HEK293 (cell line): ENCODE results near the gene H3-3A.

Experiments used
- CTCF ChIA-PET: fragments of 350-600 bp; formaldehyde crosslinking; extraction: SDS; loops from one replicate; lab custom pipeline; 2021; ENCODE audit warnings: antibody characterized with exemption; lab: Yijun Ruan, JAX
- POLR2A ChIA-PET: fragments of 300-600 bp; formaldehyde crosslinking; extraction: SDS; loops from one replicate; lab custom pipeline; 2020; ENCODE audit warnings: antibody characterized with exemption, inconsistent platforms; lab: Yijun Ruan, JAX
- H3K27ac ChIP-seq: fragments of 200-500 bp; sonication (Bioruptor generic); 2 replicates; pipeline ENCODE4 v1.5.1; 2014; ENCODE audit warnings: low read depth, low read length, control low read depth, inconsistent platforms; ENCODE audit errors: extremely low read depth
- H3K36me3 ChIP-seq, 2 experiments: fragments of 200-500 bp in 1 of 2; sonication (Bioruptor generic) in 1 of 2; 1 replicate in 1 of 2; 2 replicates in 1 of 2; pipeline ENCODE4 v1.5.1; 2014 to 2017; ENCODE audit warnings: inconsistent platforms in 2 of 2, low read length in 2 of 2; ENCODE audit not compliant: control insufficient read depth in 2 of 2, insufficient read depth in 1 of 2
- H3K4me1 ChIP-seq: fragments of 200-500 bp; sonication (Bioruptor generic); 2 replicates; pipeline ENCODE4 v1.5.1; 2014; ENCODE audit warnings: mild to moderate bottlenecking, low read length, inconsistent platforms; ENCODE audit not compliant: control insufficient read depth, insufficient read depth
- H3K4me3 ChIP-seq: 2 replicates; pipeline ENCODE4 v1.5.1; 2011; ENCODE audit warnings: low read depth, mild to moderate bottlenecking, control low read depth, low read length, moderate library complexity
- H3K9me3 ChIP-seq: fragments of 200-500 bp; sonication (Bioruptor generic); 2 replicates; pipeline ENCODE4 v1.5.1; 2014; ENCODE audit warnings: low read depth, low read length, inconsistent platforms; ENCODE audit not compliant: control insufficient read depth, insufficient read depth
- AEBP2 ChIP-seq: fragments of 450-650 bp; formaldehyde crosslinking; IDR thresholded peaks from 2 replicates; pipeline ENCODE4 v1.5.1; 2016; ENCODE audit warnings: missing biosample characterization, missing genetic modification characterization, borderline replicate concordance
- BCL11A ChIP-seq: fragments of 450-650 bp; formaldehyde crosslinking; IDR thresholded peaks from 2 replicates; pipeline ENCODE4 v1.5.1; 2016; ENCODE audit warnings: low read depth, missing biosample characterization, missing genetic modification characterization
- HOXC10 ChIP-seq: sonication (generic); formaldehyde crosslinking; IDR thresholded peaks from 2 replicates; pipeline ENCODE4 v1.8.1; 2023; ENCODE audit warnings: mild to moderate bottlenecking, missing genetic modification reagents
- INSM2 ChIP-seq: fragments of 450-650 bp; formaldehyde crosslinking; IDR thresholded peaks from 2 replicates; pipeline ENCODE4 v1.5.1; 2016; ENCODE audit warnings: missing biosample characterization, missing genetic modification characterization
- MZF1 ChIP-seq: fragments of 450-650 bp; formaldehyde crosslinking; IDR thresholded peaks from 2 replicates; pipeline ENCODE4 v1.5.1; 2017; ENCODE audit warnings: missing biosample characterization, missing genetic modification characterization, borderline replicate concordance
- RBAK ChIP-seq: fragments of 450-650 bp; formaldehyde crosslinking; IDR thresholded peaks from 2 replicates; pipeline ENCODE4 v1.5.1; 2016; ENCODE audit warnings: missing biosample characterization, missing genetic modification characterization
- TRIM28 ChIP-seq: IDR thresholded peaks from 2 replicates; pipeline ENCODE4 v1.6.1; 2011; ENCODE audit warnings: low read length, control low read depth, borderline replicate concordance
- YY1 ChIP-seq: fragments of 450-650 bp; formaldehyde crosslinking; IDR thresholded peaks from 2 replicates; pipeline ENCODE4 v1.5.1; 2018; ENCODE audit warnings: missing biosample characterization, missing genetic modification characterization
- ZBTB44 ChIP-seq: fragments of 450-650 bp; IDR thresholded peaks from 2 replicates; pipeline ENCODE4 v1.5.1; 2018; ENCODE audit warnings: missing biosample characterization, mild to moderate bottlenecking, missing genetic modification characterization
- ZNF138 ChIP-seq: fragments of 450-650 bp; formaldehyde crosslinking; IDR thresholded peaks from 2 replicates; pipeline ENCODE4 v1.5.1; 2016; ENCODE audit warnings: missing biosample characterization, missing genetic modification characterization, borderline replicate concordance
- ZNF146 ChIP-seq: fragments of 450-650 bp; formaldehyde crosslinking; IDR thresholded peaks from 2 replicates; pipeline ENCODE4 v1.5.1; 2016; ENCODE audit warnings: missing biosample characterization, missing genetic modification characterization
- ZNF2 ChIP-seq: fragments of 450-650 bp; formaldehyde crosslinking; IDR thresholded peaks from 2 replicates; pipeline ENCODE4 v1.5.1; 2016; ENCODE audit warnings: missing biosample characterization, missing genetic modification characterization
- ZNF248 ChIP-seq: fragments of 450-650 bp; formaldehyde crosslinking; IDR thresholded peaks from 2 replicates; pipeline ENCODE4 v1.5.1; 2017; ENCODE audit warnings: missing biosample characterization, missing genetic modification characterization
- ZNF398 ChIP-seq: fragments of 450-650 bp; formaldehyde crosslinking; IDR thresholded peaks from 2 replicates; pipeline ENCODE4 v1.5.1; 2017; ENCODE audit warnings: missing biosample characterization, missing genetic modification characterization
- ZNF449 ChIP-seq: fragments of 450-650 bp; formaldehyde crosslinking; IDR thresholded peaks from 2 replicates; pipeline ENCODE4 v1.5.1; 2017; ENCODE audit warnings: missing biosample characterization, mild to moderate bottlenecking, missing genetic modification characterization, moderate library complexity
- ZNF521 ChIP-seq: fragments of 450-650 bp; formaldehyde crosslinking; IDR thresholded peaks from 2 replicates; pipeline ENCODE4 v1.5.1; 2017; ENCODE audit warnings: missing biosample characterization, mild to moderate bottlenecking, missing genetic modification characterization
- ZNF530 ChIP-seq: fragments of 450-650 bp; formaldehyde crosslinking; IDR thresholded peaks from 2 replicates; pipeline ENCODE4 v1.5.1; 2016; ENCODE audit warnings: low read depth, missing biosample characterization, missing genetic modification characterization
- ZNF580 ChIP-seq: fragments of 450-650 bp; formaldehyde crosslinking; IDR thresholded peaks from 2 replicates; pipeline ENCODE4 v1.5.1; 2016; ENCODE audit warnings: missing biosample characterization, missing genetic modification characterization
- ZNF704 ChIP-seq: fragments of 450-650 bp; formaldehyde crosslinking; IDR thresholded peaks from 2 replicates; pipeline ENCODE4 v1.5.1; 2016; ENCODE audit warnings: missing biosample characterization, missing genetic modification characterization
- ZNF843 ChIP-seq: fragments of 450-650 bp; formaldehyde crosslinking; IDR thresholded peaks from 2 replicates; pipeline ENCODE4 v1.5.1; 2016; ENCODE audit warnings: missing biosample characterization, missing genetic modification characterization
- ZSCAN16 ChIP-seq: fragments of 450-650 bp; formaldehyde crosslinking; IDR thresholded peaks from 2 replicates; pipeline ENCODE4 v1.5.1; 2016; ENCODE audit warnings: missing biosample characterization, missing genetic modification characterization
- ZSCAN18 ChIP-seq: fragments of 450-650 bp; formaldehyde crosslinking; IDR thresholded peaks from 2 replicates; pipeline ENCODE4 v1.5.1; 2016; ENCODE audit warnings: missing biosample characterization, missing genetic modification characterization
- ZSCAN30 ChIP-seq: fragments of 450-650 bp; IDR thresholded peaks from 2 replicates; pipeline ENCODE4 v1.5.1; 2018; ENCODE audit warnings: missing biosample characterization, mild to moderate bottlenecking, missing genetic modification characterization, moderate library complexity

Gene H3-3A

GRCh38 chr1:226017070-226017469 is 45.4 kb upstream of the H3-3A start:
- ChIA-PET CTCF (no interaction called here), POLR2A (no interaction called here)
- H3K4me3 ChIP-seq, result no peak overlapping the region
- no peaks in the 10 kb centered on the region for H3K9me3 ChIP-seq
- TF ChIP-seq BCL11A (tag by site-specific recombination) (no peak), ZNF146 (tag by site-specific recombination) (no peak), ZSCAN16 (tag by site-specific recombination) (no peak), ZNF580 (tag by site-specific recombination) (no peak), ZNF521 (tag by site-specific recombination) (no peak), INSM2 (tag by site-specific recombination) (no peak), ZNF530 (no peak), ZSCAN30 (tag by site-specific recombination) (no peak), ZNF704 (no peak), YY1 (tag by site-specific recombination) (no peak), ZBTB44 (tag by site-specific recombination) (no peak), ZSCAN18 (tag by site-specific recombination) (no peak), HOXC10 (no peak), AEBP2 (tag by site-specific recombination) (no peak), RBAK (tag by site-specific recombination) (no peak), ZNF2 (tag by site-specific recombination) (no peak), MZF1 (tag by site-specific recombination) (no peak), ZNF248 (tag by site-specific recombination) (no peak), ZNF138 (tag by site-specific recombination) (no peak)
- H3K36me3 ChIP-seq, result no peaks in the 10 kb centered on the region
- no peak overlapping the region for H3K27ac ChIP-seq
- no peaks in the 10 kb centered on the region for H3K4me1 ChIP-seq

- no peaks in the 10 kb centered on the region for H3K9me3 ChIP-seq
- no peaks in the 10 kb centered on the region for H3K36me3 ChIP-seq
- ChIA-PET POLR2A (interaction anchor here (0.6 kb wide), 1 partner anchor 42 kb away, joined by 8 read pairs; no protein-coding TSS in a partner anchor), CTCF (interaction anchor here (0.8 to 1.5 kb wide), 3 partner anchors 27 to 45 kb away, joined by 3 to 6 read pairs (median 5); no protein-coding TSS in a partner anchor)
- no peak overlapping the region for H3K4me3 ChIP-seq
- H3K27ac ChIP-seq, result no peak overlapping the region
- TF ChIP-seq TRIM28, result no peak
- no peak for TF ChIP-seq ZNF398 (tag by site-specific recombination)
- no peak for TF ChIP-seq ZNF843 (tag by site-specific recombination)
- TF ChIP-seq ZNF449, result peak; percentile 90
- H3K4me1 ChIP-seq, result no peaks in the 10 kb centered on the region
These were observed 42.9 kb upstream of the H3-3A start for GRCh38 chr1:226019572-226019971.
